K562 (cell line): ENCODE data around the gene IGF2BP3. TPM values are rescaled to one million over a fixed set of nuclear protein-coding genes. Genes with fewer than 3 reads are reported as not detected.

ENCODE experiments used
- GABPA ChIP-seq: fragments of 200-800 bp; sonication (Bioruptor generic); conservative IDR thresholded peaks from 2 replicates; pipeline ENCODE4 v1.6.1; 2016; ENCODE audit warnings: low read depth, missing genetic modification characterization, missing compliant biosample characterization
- IRF9 ChIP-seq: fragments of 450-650 bp; IDR thresholded peaks from 2 replicates; pipeline ENCODE4 v1.6.1; 2016; ENCODE audit warnings: missing biosample characterization, missing genetic modification characterization
- MGA ChIP-seq: fragments of 450-650 bp; IDR thresholded peaks from 2 replicates; pipeline ENCODE4 v1.6.1; 2016; ENCODE audit warnings: mild to moderate bottlenecking, moderate library complexity
- POLR2A ChIP-seq: fragments of 450-650 bp; conservative IDR thresholded peaks from 2 replicates; pipeline ENCODE4 v1.6.1; 2016
- PYGO2 ChIP-seq: fragments of 450-650 bp; IDR thresholded peaks from 2 replicates; pipeline ENCODE4 v1.6.1; 2016; ENCODE audit warnings: mild to moderate bottlenecking, missing genetic modification characterization, moderate library complexity, missing compliant biosample characterization
- RREB1 ChIP-seq: fragments of 250-450 bp; sonication (Bioruptor Pico); IDR thresholded peaks from 2 replicates; pipeline ENCODE4 v1.4.0; 2020
- THAP7 ChIP-seq: fragments of 250-450 bp; sonication (Bioruptor Pico); IDR thresholded peaks from 2 replicates; pipeline ENCODE4 v1.5.0; 2021
- ZNF12 ChIP-seq: sonication (generic); formaldehyde crosslinking; IDR thresholded peaks from 2 replicates; pipeline ENCODE4 v1.4.0; 2020; ENCODE audit warnings: mild to moderate bottlenecking, missing genetic modification reagents
- ZNF507 ChIP-seq: conservative IDR thresholded peaks from 2 replicates; pipeline ENCODE4 v1.6.1; 2017; ENCODE audit warnings: missing genetic modification characterization, missing compliant biosample characterization
- polyA plus RNA-seq, 8 experiments: library from polyadenylated mRNA; depleted of rRNA in 4 of 8; stranded (reverse) in 5 of 8; unstranded in 3 of 8; fragments of >200 nt; fragmentation: Nextera tagmentation in 2 of 8; fragmentation: Illumina TruSeq in 1 of 8; extraction: Ambion mirVana in 2 of 8; extraction: Trizol in 1 of 8; gene quantifications; 2 replicates each; pipeline versions ENCODE4 v1.2.1 to v1.2.3, GENCODE V29; 2011 to 2014; ENCODE audit warnings: inconsistent platforms in 1 of 8, missing spikeins in 1 of 8
- total RNA-seq, 7 experiments: library from RNA; depleted of rRNA in 6 of 7; stranded (reverse); fragments of >200 nt in 6 of 7; fragmentation: Illumina TruSeq in 2 of 7; extraction: Trizol in 2 of 7; gene quantifications; 2 replicates each; pipeline versions ENCODE4 v1.2.1 to v1.2.3, GENCODE V29; 2011 to 2021; ENCODE audit warnings: low replicate concordance in 1 of 7

Gene IGF2BP3
- total and polyA plus RNA-seq, 9 of the 15 experiments (the other 6 are each of a cell fraction or from before 2014, with no cell fraction given) = 8.4 to 88.1 (median 61.2) TPM

- TF ChIP-seq ZNF12 (CRISPR knock-in tag) (no peak), PYGO2 (tag) (no peak), ZNF507 (tag) (no peak), GABPA (no peak), MGA (no peak), RREB1 (CRISPR knock-in tag) (no peak), IRF9 (tag) (no peak), THAP7 (CRISPR knock-in tag) (no peak), POLR2A (no peak)
These were observed 89.7 kb downstream of the IGF2BP3 start (continued) for GRCh38 chr7:23380556-23380955.
